A549 (cell line): ENCODE results near the gene EME2. TPM values are rescaled to one million over a fixed set of nuclear protein-coding genes. Genes with fewer than 3 reads are reported as not detected.

Experiments used
- ATAC-seq, 2 experiments: fragments of 200-7000 bp in 1 of 2; fragments of >200 bp in 1 of 2; cut with Nextera tagmentation in 1 of 2; cut with Tn5 transposase in 1 of 2; 3 replicates each; pipeline versions ENCODE4 v1.8.0 to v1.9.1; 2018 to 2020; ENCODE audit warnings: mild to moderate bottlenecking in 1 of 2, moderate library complexity in 1 of 2
- CTCF ChIA-PET: fragments of 300-600 bp; sonication (Branson Sonifier 250); formaldehyde crosslinking; extraction: SDS; loops from one replicate; lab custom pipeline; 2021; ENCODE audit warnings: antibody characterized with exemption, inconsistent platforms; lab: Yijun Ruan, JAX
- POLR2A ChIA-PET: fragments of 350-600 bp; formaldehyde crosslinking; extraction: SDS; loops from one replicate; lab custom pipeline; 2021; ENCODE audit warnings: antibody characterized with exemption, inconsistent platforms; lab: Yijun Ruan, JAX
- DNase-seq, 2 experiments: peaks; one replicate each; pipeline versions ENCODE4 v3.0.0 to v3.0.0-alpha.2; 2011 to 2016; ENCODE audit warnings: low read depth in 1 of 2, low spot score in 1 of 2
- FAIRE-seq: peaks from 2 replicates; lab custom pipeline; 2011; peaks lifted over from hg19 to GRCh38; lab: Jason Lieb, UNC
- H3K27ac ChIP-seq, 2 experiments: fragments of >200 bp; sonication (Bioruptor Twin); formaldehyde crosslinking; 3 replicates each; pipeline ENCODE4 v1.5.1; 2016 to 2017
- H3K4me1 ChIP-seq: fragments of >200 bp; sonication (Bioruptor Twin); formaldehyde crosslinking; 3 replicates; pipeline ENCODE4 v1.6.1; 2016
- H3K4me2 ChIP-seq: fragments of >200 bp; sonication (Bioruptor Twin); formaldehyde crosslinking; 3 replicates; pipeline ENCODE4 v1.6.1; 2016
- H3K4me3 ChIP-seq: fragments of >200 bp; sonication (Bioruptor Twin); formaldehyde crosslinking; 3 replicates; pipeline ENCODE4 v1.5.1; 2016
- H3K9me3 ChIP-seq: fragments of >200 bp; sonication (Bioruptor Twin); formaldehyde crosslinking; 3 replicates; pipeline ENCODE4 v1.6.1; 2016
- CBX2 ChIP-seq: fragments of 200-600 bp; sonication (generic); IDR thresholded peaks from 2 replicates; pipeline ENCODE4 v1.6.1; 2016; ENCODE audit warnings: low read depth, mild to moderate bottlenecking, borderline replicate concordance
- CBX8 ChIP-seq: fragments of 200-600 bp; sonication (generic); IDR thresholded peaks from 2 replicates; pipeline ENCODE4 v1.6.1; 2016
- EP300 ChIP-seq, 2 experiments: fragments of >200 bp; sonication (Bioruptor Twin); formaldehyde crosslinking; IDR thresholded peaks; 2 replicates in 1 of 2; 3 replicates in 1 of 2; pipeline ENCODE4 v1.6.1; 2016 to 2017
- FOSL2 ChIP-seq, 2 experiments: fragments of 450-650 bp in 1 of 2; fragments of >200 bp in 1 of 2; sonication (Bioruptor Twin) in 1 of 2; formaldehyde crosslinking; IDR thresholded peaks; 2 replicates each; pipeline versions ENCODE4 v1.5.0 to v1.6.1; 2016 to 2020; ENCODE audit warnings: mild to moderate bottlenecking in 1 of 2, moderate library complexity in 1 of 2
- HDAC2 ChIP-seq: fragments of 200-600 bp; sonication (generic); IDR thresholded peaks from 2 replicates; pipeline ENCODE4 v1.6.1; 2016
- HEYL ChIP-seq: fragments of 250-450 bp; sonication (Bioruptor Pico); IDR thresholded peaks from 2 replicates; pipeline ENCODE4 v1.8.0; 2021; ENCODE audit warnings: mild to moderate bottlenecking, moderate library complexity
- HOXA7 ChIP-seq: fragments of 250-450 bp; sonication (Bioruptor Pico); IDR thresholded peaks from 2 replicates; pipeline ENCODE4 v1.5.0; 2020; ENCODE audit warnings: mild to moderate bottlenecking, moderate library complexity
- JUNB ChIP-seq: fragments of >200 bp; sonication (Bioruptor Twin); formaldehyde crosslinking; IDR thresholded peaks from 2 replicates; pipeline ENCODE4 v1.6.1; 2016
- MAFK ChIP-seq: fragments of 450-650 bp; IDR thresholded peaks from 2 replicates; pipeline ENCODE4 v1.6.1; 2014; ENCODE audit not compliant: partially characterized antibody
- MYC ChIP-seq: IDR thresholded peaks from 2 replicates; pipeline ENCODE4 v1.6.1; 2012; ENCODE audit warnings: mild to moderate bottlenecking, inconsistent platforms, low read length, improper control_type of control experiment, borderline replicate concordance
- PBX3 ChIP-seq: IDR thresholded peaks from 2 replicates; pipeline ENCODE4 v1.6.1; 2012
- PHF8 ChIP-seq: fragments of 200-600 bp; sonication (generic); IDR thresholded peaks from 2 replicates; pipeline ENCODE4 v1.6.1; 2016; ENCODE audit warnings: low read depth, mild to moderate bottlenecking, antibody characterized with exemption, moderate library complexity, borderline replicate concordance
- RARB ChIP-seq: fragments of 250-450 bp; sonication (Bioruptor Pico); IDR thresholded peaks from 2 replicates; pipeline ENCODE4 v1.8.0; 2021; ENCODE audit warnings: mild to moderate bottlenecking, moderate library complexity
- RFX5 ChIP-seq: fragments of 450-650 bp; IDR thresholded peaks from 2 replicates; pipeline ENCODE4 v1.7.1; 2014; ENCODE audit warnings: antibody characterized with exemption, mild to moderate bottlenecking, moderate library complexity
- RNF2 ChIP-seq: fragments of 200-600 bp; sonication (generic); IDR thresholded peaks from 2 replicates; pipeline ENCODE4 v1.6.1; 2016; ENCODE audit warnings: low read depth, mild to moderate bottlenecking, antibody characterized with exemption, moderate library complexity, borderline replicate concordance
- TFCP2L1 ChIP-seq: fragments of 250-450 bp; sonication (Bioruptor Pico); IDR thresholded peaks from 2 replicates; pipeline ENCODE4 v1.5.0; 2021; ENCODE audit warnings: mild to moderate bottlenecking
- ZC3H11A ChIP-seq: fragments of 450-650 bp; IDR thresholded peaks from 2 replicates; pipeline ENCODE4 v1.6.1; 2014; ENCODE audit warnings: antibody characterized with exemption, mild to moderate bottlenecking
- ZFP36 ChIP-seq: fragments of 450-650 bp; IDR thresholded peaks from 2 replicates; pipeline ENCODE4 v1.6.1; 2014; ENCODE audit warnings: borderline replicate concordance; ENCODE audit not compliant: partially characterized antibody
- ZNF302 ChIP-seq: fragments of 250-450 bp; sonication (Bioruptor Pico); IDR thresholded peaks from 2 replicates; pipeline ENCODE4 v1.9.0; 2021; ENCODE audit warnings: inconsistent platforms, mild to moderate bottlenecking, moderate library complexity
- ZSCAN20 ChIP-seq: fragments of 250-450 bp; sonication (Bioruptor Pico); IDR thresholded peaks from 2 replicates; pipeline ENCODE4 v1.8.0; 2022; ENCODE audit warnings: mild to moderate bottlenecking, moderate library complexity
- WGBS: methylation state at CpG from one replicate; pipeline ENCODE4 v1.1.6; 2017; ENCODE audit errors: missing lambda C conversion rate; 5-methylcytosine and 5-hydroxymethylcytosine counted together
- polyA plus RNA-seq, 4 experiments: library from polyadenylated mRNA; depleted of rRNA in 3 of 4; stranded (reverse); fragments of >200 nt; fragmentation: RNase III in 1 of 4; extraction: RNeasy Plus Mini Kit Qiagen cat#74134 plus additional on column Dnase treatment in 1 of 4; gene quantifications; 2 replicates in 3 of 4; 3 replicates in 1 of 4; pipeline ENCODE4 v1.2.3, GENCODE V29; 2011 to 2017
- TF ChIP-seq, protein P1 (sequence below): fragments of 250-450 bp; sonication (Bioruptor Pico); IDR thresholded peaks from 2 replicates; pipeline ENCODE4 v1.5.0; 2020; ENCODE audit warnings: low read depth, mild to moderate bottlenecking, moderate library complexity
- TF ChIP-seq, protein P2 (sequence below): fragments of >200 bp; sonication (Bioruptor Twin); formaldehyde crosslinking; IDR thresholded peaks from 2 replicates; pipeline ENCODE4 v1.6.1; 2016
- TF ChIP-seq, protein P3 (sequence below): IDR thresholded peaks from 2 replicates; pipeline ENCODE4 v1.6.1; 2012; ENCODE audit warnings: low read depth, borderline replicate concordance

EME2 gene
- polyA plus RNA-seq, 2 of the 4 experiments (the other 2 are of a cell fraction), result 2.9 to 16.5 TPM

DNA sequence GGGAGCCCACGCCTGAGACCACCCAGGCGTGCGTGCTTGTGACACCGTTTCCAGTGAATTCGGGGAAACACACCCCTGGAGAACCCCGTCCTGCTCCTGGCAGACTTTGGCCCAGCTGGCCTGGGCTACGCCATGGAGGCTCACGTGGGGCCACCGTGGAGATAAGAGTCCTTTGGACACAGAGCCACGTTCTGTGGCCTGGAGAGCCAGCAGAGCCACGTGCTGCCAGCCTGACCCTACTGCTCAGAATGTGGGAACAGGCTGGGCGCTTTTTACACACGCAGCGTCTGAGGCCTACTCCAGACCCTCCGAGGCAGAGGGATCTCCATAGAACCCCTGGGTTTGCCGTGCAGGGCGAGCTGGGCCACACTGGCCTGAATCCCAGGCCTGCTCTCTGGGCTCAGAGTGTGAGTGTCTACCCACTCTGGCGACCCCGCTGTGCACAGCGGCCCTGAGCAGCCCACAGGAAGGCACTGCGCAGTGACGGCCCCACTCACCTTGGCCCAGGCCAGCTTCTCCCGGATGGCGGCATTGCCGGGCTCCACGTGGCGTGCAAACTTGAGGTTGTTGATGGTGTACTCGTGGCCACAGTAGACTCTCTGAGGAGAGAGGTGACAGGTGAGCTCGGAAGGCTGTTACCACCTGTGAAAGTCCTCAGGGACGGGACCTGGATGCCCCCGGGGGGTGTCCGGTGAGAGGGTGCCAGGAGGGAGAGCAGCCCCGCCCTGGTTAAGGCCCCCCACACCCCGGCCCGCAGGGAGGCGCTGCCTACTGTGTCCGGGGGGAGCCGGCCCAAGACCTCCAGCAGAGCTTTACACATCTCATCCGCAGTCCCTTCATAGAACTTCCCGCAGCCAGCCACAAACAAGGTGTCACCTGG is 44.0 kb downstream of the EME2 start:
- CTCF ChIA-PET, result no interaction called here
- POLR2A ChIA-PET, result interaction anchor here (0.6 to 1.7 kb wide), 2 partner anchors 112 to 148 kb away, joined by 3 to 4 read pairs; partner anchors contain the start of gene RPS2
- no peaks in the 10 kb centered on the region for H3K9me3 ChIP-seq
- 91% methylated on average over 27 of the region's 40 CpGs for WGBS
- no peak overlapping the region for H3K4me2 ChIP-seq
- H3K4me1 ChIP-seq, result peaks cover 10% of the 10 kb centered on the region; the same call in 1 of the 3 replicates
- no peak overlapping the region for H3K4me3 ChIP-seq
- no peak overlapping the region for H3K27ac ChIP-seq
- DNase-seq (no peak), FAIRE-seq (no peak), ATAC-seq (no peak)
- no peak for TF ChIP-seq RFX5
- TF ChIP-seq HDAC2, result no peak
- no peak for TF ChIP-seq CBX8
- TF ChIP-seq HEYL (CRISPR knock-in tag), result no peak
- TF ChIP-seq FOSL2 (IDR thresholded peaks at IDR 0.05), result no peak
- TF ChIP-seq FOSL2 (CRISPR knock-in tag; IDR thresholded peaks at IDR 0.05), result no peak
- TF ChIP-seq MYC, result no peak
- TF ChIP-seq MAFK, result no peak
- TF ChIP-seq CBX2, result no peak
- no peak for TF ChIP-seq HOXA7 (CRISPR knock-in tag)
- TF ChIP-seq TFCP2L1 (CRISPR knock-in tag), result no peak
- no peak for TF ChIP-seq PBX3
- no peak for TF ChIP-seq ZSCAN20 (CRISPR knock-in tag)
- TF ChIP-seq ZFP36, result no peak
- TF ChIP-seq JUNB, result no peak
- TF ChIP-seq, protein P1, sequence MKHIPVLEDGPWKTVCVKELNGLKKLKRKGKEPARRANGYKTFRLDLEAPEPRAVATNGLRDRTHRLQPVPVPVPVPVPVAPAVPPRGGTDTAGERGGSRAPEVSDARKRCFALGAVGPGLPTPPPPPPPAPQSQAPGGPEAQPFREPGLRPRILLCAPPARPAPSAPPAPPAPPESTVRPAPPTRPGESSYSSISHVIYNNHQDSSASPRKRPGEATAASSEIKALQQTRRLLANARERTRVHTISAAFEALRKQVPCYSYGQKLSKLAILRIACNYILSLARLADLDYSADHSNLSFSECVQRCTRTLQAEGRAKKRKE (CRISPR knock-in tag), result no peak
- TF ChIP-seq RNF2, result no peak
- no peak for TF ChIP-seq PHF8
- TF ChIP-seq, protein P2, sequence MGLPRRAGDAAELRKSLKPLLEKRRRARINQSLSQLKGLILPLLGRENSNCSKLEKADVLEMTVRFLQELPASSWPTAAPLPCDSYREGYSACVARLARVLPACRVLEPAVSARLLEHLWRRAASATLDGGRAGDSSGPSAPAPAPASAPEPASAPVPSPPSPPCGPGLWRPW, result no peak
- no peak for TF ChIP-seq ZNF302 (CRISPR knock-in tag)
- TF ChIP-seq, all 56 proteins: peak for 0

DNA sequence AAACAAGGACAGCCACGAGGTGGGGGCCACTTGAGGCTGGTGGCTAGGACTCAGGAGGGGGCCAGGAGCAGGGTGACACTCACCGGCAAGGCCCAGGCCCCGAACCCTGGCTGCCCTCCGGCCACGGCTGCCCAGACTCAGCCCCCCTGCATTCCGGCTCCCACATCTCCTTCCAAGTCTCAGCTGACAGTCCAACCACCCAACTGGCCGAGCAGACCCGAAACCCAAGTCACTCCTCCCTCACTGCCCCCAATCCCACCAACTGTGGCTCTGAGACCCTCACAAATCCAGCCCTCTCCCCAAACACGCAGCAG is 44.6 kb downstream of the EME2 start:
- 91% methylated on average over 9 of the region's 9 CpGs for WGBS
- no peak for TF ChIP-seq FOSL2 (IDR thresholded peaks at IDR 0.05)
- TF ChIP-seq FOSL2 (CRISPR knock-in tag; IDR thresholded peaks at IDR 0.05), result no peak
- no peak for TF ChIP-seq TFCP2L1 (CRISPR knock-in tag)
- TF ChIP-seq, protein P3, sequence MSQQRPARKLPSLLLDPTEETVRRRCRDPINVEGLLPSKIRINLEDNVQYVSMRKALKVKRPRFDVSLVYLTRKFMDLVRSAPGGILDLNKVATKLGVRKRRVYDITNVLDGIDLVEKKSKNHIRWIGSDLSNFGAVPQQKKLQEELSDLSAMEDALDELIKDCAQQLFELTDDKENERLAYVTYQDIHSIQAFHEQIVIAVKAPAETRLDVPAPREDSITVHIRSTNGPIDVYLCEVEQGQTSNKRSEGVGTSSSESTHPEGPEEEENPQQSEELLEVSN, result no peak
- no peak for TF ChIP-seq EP300 (IDR thresholded peaks at IDR 0.05)
- TF ChIP-seq MAFK, result no peak
- no peak for TF ChIP-seq ZC3H11A
- TF ChIP-seq RARB, result no peak
- DNase-seq (no peak), ATAC-seq (no peak), FAIRE-seq (no peak)
- peaks cover 10% of the 10 kb centered on the region; the same call in 1 of the 3 replicates for H3K4me1 ChIP-seq
- H3K4me2 ChIP-seq, result no peak overlapping the region
- H3K27ac ChIP-seq, result no peak overlapping the region
- H3K9me3 ChIP-seq, result no peaks in the 10 kb centered on the region
- POLR2A ChIA-PET, result interaction anchor here (1.7 kb wide), 1 partner anchor 148 kb away, joined by 4 read pairs; the partner anchor contains the start of gene RPS2
- no peak overlapping the region for H3K4me3 ChIP-seq
- CTCF ChIA-PET, result no interaction called here
